Measurements from ENCODE around the gene H1-8. TPM values are rescaled to one million over a fixed set of nuclear protein-coding genes. Genes with fewer than 3 reads are reported as not detected.

The H1-8 gene
- total and polyA plus RNA-seq, 7 donors: not detected

GRCh38 chr3:129554356-129555152 lies 11.6 kb downstream of the H1-8 start:
- Histone ChIP-seq H3K9me3 (no peaks in the 10 kb centered on the region), H3K36me3 (peaks cover 0 to 7% (median 0%) of the 10 kb centered on the region in 4 donors), H3K27ac (peak overlapping the region in 1 of 4 donors; percentile 18), H3K4me3 (no peak overlapping the region), H3K27me3 (no peaks in the 10 kb centered on the region), H3K4me1 (peaks cover 0 to 40% (median 28%) of the 10 kb centered on the region in 4 donors)
- no peak for DNase-seq
- intact Hi-C loops (cut with DNase I): no loop called here
- 60 to 63% methylated on average over 13 of the region's 13 CpGs for WGBS, 2 donors
- TF ChIP-seq, protein P1, sequence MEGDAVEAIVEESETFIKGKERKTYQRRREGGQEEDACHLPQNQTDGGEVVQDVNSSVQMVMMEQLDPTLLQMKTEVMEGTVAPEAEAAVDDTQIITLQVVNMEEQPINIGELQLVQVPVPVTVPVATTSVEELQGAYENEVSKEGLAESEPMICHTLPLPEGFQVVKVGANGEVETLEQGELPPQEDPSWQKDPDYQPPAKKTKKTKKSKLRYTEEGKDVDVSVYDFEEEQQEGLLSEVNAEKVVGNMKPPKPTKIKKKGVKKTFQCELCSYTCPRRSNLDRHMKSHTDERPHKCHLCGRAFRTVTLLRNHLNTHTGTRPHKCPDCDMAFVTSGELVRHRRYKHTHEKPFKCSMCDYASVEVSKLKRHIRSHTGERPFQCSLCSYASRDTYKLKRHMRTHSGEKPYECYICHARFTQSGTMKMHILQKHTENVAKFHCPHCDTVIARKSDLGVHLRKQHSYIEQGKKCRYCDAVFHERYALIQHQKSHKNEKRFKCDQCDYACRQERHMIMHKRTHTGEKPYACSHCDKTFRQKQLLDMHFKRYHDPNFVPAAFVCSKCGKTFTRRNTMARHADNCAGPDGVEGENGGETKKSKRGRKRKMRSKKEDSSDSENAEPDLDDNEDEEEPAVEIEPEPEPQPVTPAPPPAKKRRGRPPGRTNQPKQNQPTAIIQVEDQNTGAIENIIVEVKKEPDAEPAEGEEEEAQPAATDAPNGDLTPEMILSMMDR (IDR thresholded peaks at IDR 0.05): no peak
- TF ChIP-seq EP300 (IDR thresholded peaks at IDR 0.05) (no peak), POLR2A (IDR thresholded peaks at IDR 0.05) (no peak), POLR2AphosphoS5 (IDR thresholded peaks at IDR 0.05) (no peak)

DNA sequence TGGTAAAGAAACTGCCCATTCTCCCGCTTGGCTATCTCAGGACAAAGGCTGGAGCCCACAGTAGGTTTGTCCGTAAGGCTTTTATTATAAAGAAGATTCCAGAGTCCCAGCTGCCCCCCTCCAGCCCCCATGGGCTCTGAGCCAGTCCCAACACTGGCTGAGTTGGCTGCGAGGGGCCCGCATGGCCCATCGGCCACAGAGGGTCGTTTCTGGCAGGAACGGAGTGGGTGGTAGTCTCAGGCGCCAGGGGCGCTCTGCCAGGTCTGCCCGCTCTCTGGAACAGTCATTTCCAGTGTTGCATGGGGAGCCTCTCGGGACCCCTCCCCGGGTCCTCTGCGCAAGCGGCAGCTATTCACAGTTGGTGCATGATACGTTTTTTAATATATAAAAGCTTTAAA lies 12.2 kb downstream of the H1-8 start:
- no peak for DNase-seq
- H3K27me3 ChIP-seq: no peaks in the 10 kb centered on the region
- H3K27ac ChIP-seq: no peak overlapping the region
- no peaks in the 10 kb centered on the region for H3K9me3 ChIP-seq
- H3K4me3 ChIP-seq: no peak overlapping the region
- H3K4me1 ChIP-seq: peaks cover 0 to 46% (median 31%) of the 10 kb centered on the region in 4 donors
- peaks cover 0 to 7% (median 0%) of the 10 kb centered on the region in 4 donors for H3K36me3 ChIP-seq
- WGBS, 2 donors: 79 to 87% methylated on average over 15 of the region's 15 CpGs
- TF ChIP-seq POLR2AphosphoS5 (IDR thresholded peaks at IDR 0.05): no peak
- TF ChIP-seq POLR2A (IDR thresholded peaks at IDR 0.05): no peak
- TF ChIP-seq, protein P1 (IDR thresholded peaks at IDR 0.05): no peak
- no peak for TF ChIP-seq EP300 (IDR thresholded peaks at IDR 0.05)
- intact Hi-C loops (cut with DNase I): no loop called here

DNA sequence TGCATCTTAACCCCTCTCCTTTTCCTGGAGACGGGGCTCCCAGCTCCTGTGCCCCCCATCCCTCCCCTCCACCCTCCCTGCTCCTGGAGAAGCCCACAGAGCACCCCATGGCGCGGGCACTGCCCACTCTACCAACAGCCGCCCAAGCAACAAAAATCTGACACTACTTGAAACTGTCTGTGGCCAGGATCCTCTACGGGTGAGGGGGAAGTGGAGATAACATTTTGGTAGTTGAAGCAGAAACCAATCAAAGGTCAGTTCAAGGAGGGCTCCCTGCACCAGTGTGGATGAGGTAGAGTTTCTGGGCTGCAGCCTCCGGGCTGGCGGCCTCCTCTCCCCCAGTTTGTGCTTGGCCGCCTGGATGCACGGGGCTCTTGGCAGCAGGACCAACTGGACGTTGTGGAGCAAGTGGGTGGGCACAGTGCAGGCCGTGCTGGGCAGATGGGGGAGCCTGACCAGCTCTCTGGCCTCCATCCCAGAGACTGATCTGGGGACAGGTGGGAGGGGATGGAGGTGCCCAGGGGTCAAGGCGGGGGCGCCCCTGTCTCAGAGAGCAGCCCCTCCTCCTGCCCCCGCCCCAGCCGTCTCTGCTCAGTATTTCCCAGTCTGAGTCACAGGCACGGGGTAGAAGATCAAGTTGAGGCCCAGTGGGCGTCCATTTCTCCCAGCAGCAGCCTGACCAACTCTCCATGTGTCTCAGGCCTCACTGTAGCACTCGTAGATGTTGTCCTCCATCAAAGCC lies 12.8 kb downstream of the H1-8 start:
- H3K36me3 ChIP-seq: peaks cover 0 to 7% (median 0%) of the 10 kb centered on the region in 4 donors
- H3K4me1 ChIP-seq: peaks cover 0 to 53% (median 37%) of the 10 kb centered on the region in 4 donors

GRCh38 chr3:129556358-129556695 lies 13.4 kb downstream of the H1-8 start:
- Histone ChIP-seq H3K27ac (no peak overlapping the region), H3K27me3 (no peaks in the 10 kb centered on the region), H3K4me3 (no peak overlapping the region), H3K9me3 (no peaks in the 10 kb centered on the region), H3K36me3 (peaks cover 0 to 7% (median 0%) of the 10 kb centered on the region in 4 donors), H3K4me1 (peaks cover 0 to 58% (median 43%) of the 10 kb centered on the region in 4 donors)
- 92 to 94% methylated on average over 15 of the region's 15 CpGs for WGBS, 2 donors
- intact Hi-C loops (cut with DNase I): no loop called here
- TF ChIP-seq POLR2AphosphoS5 (IDR thresholded peaks at IDR 0.05) (no peak), POLR2A (IDR thresholded peaks at IDR 0.05) (no peak), EP300 (IDR thresholded peaks at IDR 0.05) (no peak)
- TF ChIP-seq, protein P1 (IDR thresholded peaks at IDR 0.05): no peak
- DNase-seq: no peak

More for the DNA sequence above, 12.8 kb downstream of the H1-8 start:
- Histone ChIP-seq H3K9me3 (no peaks in the 10 kb centered on the region), H3K27me3 (no peaks in the 10 kb centered on the region), H3K27ac (no peak overlapping the region), H3K4me3 (no peak overlapping the region)
- no peak for DNase-seq
- TF ChIP-seq POLR2AphosphoS5 (IDR thresholded peaks at IDR 0.05) (no peak), EP300 (IDR thresholded peaks at IDR 0.05) (no peak), POLR2A (IDR thresholded peaks at IDR 0.05) (no peak)
- TF ChIP-seq, protein P1 (IDR thresholded peaks at IDR 0.05): no peak
- 80 to 86% methylated on average over 18 of the region's 18 CpGs for WGBS, 2 donors
- intact Hi-C loops (cut with DNase I): no loop called here
